ENCODE measurements around the gene KIF5C.

DNA sequence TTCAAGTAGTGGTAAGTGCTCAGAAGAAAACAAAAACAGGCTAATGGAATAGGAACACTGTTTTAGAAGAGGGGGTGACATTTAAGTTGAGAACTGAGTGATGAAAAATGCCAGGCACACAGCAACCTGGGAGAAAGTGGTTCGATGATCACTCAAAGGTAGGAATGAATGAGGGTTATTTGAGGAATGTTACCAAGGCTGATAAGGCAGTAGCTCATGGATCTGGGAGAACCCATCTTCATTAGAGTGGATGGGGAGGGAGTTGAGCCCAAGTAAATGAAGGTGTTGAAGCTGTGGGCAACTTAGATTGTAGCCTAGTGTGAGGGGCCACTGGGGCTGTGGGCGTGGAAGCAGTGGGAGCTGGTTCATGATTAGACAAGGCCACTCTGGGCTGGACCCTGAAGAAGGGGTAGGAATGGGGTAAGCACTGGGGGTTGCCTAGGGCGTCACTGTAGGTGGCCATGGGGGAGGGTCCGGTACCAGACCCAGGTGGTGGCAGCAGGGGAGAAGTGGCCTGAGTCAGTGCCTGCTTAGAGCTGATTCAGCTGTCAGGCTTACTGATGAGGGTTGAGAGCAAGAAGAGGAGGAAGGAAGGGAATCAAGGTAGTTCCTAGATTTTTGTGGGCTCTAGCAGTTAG lies 141.0 kb downstream of the KIF5C start:
- TF ChIP-seq, protein P1, sequence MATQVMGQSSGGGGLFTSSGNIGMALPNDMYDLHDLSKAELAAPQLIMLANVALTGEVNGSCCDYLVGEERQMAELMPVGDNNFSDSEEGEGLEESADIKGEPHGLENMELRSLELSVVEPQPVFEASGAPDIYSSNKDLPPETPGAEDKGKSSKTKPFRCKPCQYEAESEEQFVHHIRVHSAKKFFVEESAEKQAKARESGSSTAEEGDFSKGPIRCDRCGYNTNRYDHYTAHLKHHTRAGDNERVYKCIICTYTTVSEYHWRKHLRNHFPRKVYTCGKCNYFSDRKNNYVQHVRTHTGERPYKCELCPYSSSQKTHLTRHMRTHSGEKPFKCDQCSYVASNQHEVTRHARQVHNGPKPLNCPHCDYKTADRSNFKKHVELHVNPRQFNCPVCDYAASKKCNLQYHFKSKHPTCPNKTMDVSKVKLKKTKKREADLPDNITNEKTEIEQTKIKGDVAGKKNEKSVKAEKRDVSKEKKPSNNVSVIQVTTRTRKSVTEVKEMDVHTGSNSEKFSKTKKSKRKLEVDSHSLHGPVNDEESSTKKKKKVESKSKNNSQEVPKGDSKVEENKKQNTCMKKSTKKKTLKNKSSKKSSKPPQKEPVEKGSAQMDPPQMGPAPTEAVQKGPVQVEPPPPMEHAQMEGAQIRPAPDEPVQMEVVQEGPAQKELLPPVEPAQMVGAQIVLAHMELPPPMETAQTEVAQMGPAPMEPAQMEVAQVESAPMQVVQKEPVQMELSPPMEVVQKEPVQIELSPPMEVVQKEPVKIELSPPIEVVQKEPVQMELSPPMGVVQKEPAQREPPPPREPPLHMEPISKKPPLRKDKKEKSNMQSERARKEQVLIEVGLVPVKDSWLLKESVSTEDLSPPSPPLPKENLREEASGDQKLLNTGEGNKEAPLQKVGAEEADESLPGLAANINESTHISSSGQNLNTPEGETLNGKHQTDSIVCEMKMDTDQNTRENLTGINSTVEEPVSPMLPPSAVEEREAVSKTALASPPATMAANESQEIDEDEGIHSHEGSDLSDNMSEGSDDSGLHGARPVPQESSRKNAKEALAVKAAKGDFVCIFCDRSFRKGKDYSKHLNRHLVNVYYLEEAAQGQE (IDR thresholded peaks at IDR 0.05) = no peak
- TF ChIP-seq, protein P2, sequence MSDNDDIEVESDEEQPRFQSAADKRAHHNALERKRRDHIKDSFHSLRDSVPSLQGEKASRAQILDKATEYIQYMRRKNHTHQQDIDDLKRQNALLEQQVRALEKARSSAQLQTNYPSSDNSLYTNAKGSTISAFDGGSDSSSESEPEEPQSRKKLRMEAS (IDR thresholded peaks at IDR 0.05) = no peak
- TF ChIP-seq, protein P3, sequence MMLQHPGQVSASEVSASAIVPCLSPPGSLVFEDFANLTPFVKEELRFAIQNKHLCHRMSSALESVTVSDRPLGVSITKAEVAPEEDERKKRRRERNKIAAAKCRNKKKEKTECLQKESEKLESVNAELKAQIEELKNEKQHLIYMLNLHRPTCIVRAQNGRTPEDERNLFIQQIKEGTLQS (IDR thresholded peaks at IDR 0.05) = no peak
- TF ChIP-seq, protein P4, sequence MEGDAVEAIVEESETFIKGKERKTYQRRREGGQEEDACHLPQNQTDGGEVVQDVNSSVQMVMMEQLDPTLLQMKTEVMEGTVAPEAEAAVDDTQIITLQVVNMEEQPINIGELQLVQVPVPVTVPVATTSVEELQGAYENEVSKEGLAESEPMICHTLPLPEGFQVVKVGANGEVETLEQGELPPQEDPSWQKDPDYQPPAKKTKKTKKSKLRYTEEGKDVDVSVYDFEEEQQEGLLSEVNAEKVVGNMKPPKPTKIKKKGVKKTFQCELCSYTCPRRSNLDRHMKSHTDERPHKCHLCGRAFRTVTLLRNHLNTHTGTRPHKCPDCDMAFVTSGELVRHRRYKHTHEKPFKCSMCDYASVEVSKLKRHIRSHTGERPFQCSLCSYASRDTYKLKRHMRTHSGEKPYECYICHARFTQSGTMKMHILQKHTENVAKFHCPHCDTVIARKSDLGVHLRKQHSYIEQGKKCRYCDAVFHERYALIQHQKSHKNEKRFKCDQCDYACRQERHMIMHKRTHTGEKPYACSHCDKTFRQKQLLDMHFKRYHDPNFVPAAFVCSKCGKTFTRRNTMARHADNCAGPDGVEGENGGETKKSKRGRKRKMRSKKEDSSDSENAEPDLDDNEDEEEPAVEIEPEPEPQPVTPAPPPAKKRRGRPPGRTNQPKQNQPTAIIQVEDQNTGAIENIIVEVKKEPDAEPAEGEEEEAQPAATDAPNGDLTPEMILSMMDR (IDR thresholded peaks at IDR 0.05; ENCODE audit: low read depth, low read length, missing input control) = no peak
- TF ChIP-seq RAD21 (IDR thresholded peaks at IDR 0.05) = no peak
- no peak for TF ChIP-seq YY1 (IDR thresholded peaks at IDR 0.05)
- TF ChIP-seq SP1 (IDR thresholded peaks at IDR 0.05) = no peak
- no peak for TF ChIP-seq EGR1 (IDR thresholded peaks at IDR 0.05; ENCODE audit: low read depth in 2 of 2)
- TF ChIP-seq GABPA (IDR thresholded peaks at IDR 0.05 in 1 of 2, conservative IDR thresholded peaks at IDR 0.05 in 1 of 2) = no peak
